NCI-H1092 (cell line): Measurements from ENCODE around the gene SUPT5H.
"Not testable (repeated sequence)": the region's sequence is repeated elsewhere in the genome, so short reads cannot be mapped to it uniquely, and the experiment has no call there.

ENCODE experiments used
- DNase-seq: peaks from one replicate; lab custom pipeline; 2025; lab: John Stamatoyannopoulos, UW

The SUPT5H gene

DNA sequence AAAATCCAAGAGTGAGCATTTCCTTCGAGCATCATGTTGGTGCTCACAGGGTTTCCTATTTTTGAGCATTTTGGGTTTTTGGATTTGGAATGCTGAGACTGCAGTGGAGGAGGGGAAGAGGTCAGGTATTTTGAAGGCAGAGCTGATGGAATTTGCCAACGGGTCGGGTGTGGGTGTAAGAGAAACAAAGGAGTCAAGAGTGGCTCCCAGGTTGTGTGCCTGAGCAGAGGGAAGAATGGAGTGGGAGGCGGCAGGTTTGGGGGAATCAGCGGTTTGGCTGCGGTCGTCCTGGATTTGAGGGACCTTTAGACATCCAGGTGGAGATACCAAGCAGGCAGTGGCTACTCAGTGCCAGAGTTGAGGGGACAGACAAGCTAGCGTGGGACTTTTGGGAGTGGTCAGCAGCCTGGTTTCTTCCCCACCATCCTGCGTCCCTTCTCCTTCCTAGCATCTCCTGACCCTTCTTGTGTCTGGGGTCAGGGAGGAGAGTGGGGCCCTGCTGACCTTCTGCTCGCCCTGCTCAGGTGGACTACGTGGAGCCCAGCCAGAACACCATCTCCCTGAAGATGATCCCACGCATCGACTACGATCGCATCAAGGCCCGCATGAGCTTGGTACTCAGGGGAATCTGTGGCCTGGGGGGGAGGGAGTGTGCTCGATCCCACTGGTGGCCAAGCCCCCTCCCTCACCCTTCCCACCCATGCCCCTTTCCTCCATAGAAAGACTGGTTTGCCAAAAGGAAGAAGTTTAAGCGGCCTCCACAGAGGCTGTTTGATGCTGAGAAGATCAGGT, 20.8 kb downstream of the SUPT5H start:
- no peak for DNase-seq

DNA sequence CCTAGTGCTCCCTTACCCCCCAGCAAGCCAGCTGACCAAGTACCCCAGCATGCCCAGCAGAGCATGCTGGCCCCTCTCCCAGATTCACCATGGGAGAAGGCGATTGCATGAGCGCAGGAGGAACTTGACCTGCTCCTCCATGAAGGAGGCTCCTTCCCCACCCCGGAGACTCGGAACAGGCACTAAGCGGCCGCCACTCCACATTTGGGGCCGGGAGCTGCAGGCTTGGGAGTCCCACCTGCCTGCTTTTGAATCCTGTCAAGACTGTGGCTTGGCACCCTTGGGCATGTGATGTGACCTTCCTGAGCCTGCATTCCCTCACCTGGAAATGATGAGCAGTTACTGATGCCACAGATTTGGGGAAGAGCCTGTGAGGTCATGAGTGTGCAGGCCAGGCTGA, 22.6 kb downstream of the SUPT5H start:
- DNase-seq, result no peak

DNA sequence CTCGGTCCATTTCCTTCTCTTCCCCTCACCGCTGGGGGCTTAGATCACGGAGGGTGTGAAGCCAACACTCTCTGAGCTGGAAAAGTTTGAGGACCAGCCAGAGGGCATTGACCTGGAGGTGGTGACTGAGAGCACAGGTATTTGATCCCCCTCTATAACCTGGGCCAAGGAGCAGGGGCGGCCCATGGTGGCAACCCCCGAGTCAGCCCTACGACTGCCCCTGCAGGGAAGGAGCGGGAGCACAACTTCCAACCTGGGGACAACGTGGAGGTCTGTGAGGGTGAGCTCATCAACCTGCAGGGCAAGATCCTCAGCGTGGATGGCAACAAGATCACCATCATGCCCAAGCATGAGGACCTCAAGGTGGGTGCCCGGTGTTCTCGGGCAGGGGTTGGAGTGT, 23.7 kb downstream of the SUPT5H start:
- no peak for DNase-seq

DNA sequence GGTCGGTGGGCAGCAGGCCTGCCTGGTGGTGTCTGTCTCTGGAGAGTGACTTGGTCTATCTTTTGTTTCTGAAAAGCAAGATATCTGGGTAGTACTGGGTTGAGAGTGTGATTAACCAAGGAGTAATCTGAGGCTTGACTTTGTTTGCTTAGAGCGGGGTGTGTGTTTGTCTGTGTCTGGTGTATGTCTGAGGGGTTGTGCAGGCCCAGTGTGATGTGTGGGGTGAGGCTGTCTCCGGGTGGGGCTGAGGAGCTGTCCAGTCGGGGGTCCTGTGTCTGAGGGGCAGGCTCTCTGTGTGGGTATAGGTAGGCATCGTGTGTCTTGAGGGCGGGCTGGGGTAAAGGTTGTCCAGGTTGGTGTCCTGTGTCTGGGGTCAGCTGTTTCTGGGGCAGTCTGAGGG, 24.2 kb downstream of the SUPT5H start:
- no peak for DNase-seq

DNA sequence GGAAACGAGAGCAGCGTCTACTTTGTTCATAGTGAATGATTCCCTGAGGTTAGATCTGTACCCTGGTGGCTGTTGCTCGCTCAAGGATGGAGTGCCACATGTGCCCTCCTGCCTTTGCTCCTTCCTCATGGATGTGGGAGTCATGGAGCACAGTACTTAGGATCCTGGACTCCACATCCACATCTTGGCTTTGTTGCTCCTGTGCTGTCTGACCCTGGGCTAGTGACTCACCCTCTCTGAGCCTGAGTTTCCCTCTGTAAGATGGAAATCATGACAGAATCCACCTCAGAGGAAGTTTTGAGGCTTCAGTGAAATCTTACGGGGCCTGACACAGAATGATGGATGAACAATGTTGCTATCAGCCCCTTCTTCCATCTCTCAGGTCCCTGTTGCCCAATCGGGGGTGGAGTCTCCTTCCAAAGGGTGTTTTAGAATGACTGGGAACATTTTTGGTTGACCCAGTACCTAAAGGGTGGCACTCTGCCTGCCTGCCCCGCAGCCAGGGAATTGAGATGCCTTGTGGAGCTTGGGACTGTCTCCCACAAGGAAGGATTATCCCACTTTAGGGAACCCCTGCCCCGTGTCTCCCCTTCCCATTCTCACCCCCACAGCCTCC, 25.4 kb downstream of the SUPT5H start:
- no peak for DNase-seq

DNA sequence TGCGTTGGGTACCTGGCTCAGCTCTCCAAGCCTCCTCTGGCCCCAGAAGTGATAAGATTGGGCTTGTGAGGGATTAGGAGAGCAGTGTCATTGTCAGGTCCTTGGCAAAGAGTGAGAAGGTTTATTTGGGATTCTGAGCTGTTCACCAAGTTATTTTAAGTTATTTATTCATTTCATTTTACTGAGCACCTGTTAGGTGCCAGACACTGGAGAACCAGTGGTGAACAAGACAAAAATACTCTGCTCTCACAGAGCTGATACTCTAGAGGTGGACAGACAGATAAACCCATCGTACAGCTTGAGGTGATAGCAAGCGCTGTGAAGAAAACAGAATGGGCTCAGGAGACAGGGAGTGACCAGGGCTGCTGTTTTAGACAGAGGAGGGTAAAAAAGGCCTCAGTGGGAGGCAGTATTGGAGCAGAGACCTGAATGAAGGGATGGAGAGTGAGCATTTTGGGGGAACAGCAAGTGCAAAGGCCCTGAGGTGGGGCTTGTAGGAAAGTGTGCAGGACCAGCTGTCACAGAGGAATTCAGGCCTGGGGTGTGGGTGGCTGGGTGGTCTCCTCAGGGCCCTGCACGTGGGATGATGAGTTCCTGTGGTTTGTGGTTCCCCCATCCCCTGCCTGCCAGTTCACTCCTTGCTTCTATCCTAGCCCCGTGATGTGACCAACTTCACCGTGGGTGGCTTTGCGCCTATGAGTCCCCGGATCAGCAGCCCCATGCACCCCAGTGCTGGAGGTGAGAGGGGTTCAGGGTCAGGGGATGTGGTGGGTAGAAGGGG, 26.6 kb downstream of the SUPT5H start:
- DNase-seq, result no peak

DNA sequence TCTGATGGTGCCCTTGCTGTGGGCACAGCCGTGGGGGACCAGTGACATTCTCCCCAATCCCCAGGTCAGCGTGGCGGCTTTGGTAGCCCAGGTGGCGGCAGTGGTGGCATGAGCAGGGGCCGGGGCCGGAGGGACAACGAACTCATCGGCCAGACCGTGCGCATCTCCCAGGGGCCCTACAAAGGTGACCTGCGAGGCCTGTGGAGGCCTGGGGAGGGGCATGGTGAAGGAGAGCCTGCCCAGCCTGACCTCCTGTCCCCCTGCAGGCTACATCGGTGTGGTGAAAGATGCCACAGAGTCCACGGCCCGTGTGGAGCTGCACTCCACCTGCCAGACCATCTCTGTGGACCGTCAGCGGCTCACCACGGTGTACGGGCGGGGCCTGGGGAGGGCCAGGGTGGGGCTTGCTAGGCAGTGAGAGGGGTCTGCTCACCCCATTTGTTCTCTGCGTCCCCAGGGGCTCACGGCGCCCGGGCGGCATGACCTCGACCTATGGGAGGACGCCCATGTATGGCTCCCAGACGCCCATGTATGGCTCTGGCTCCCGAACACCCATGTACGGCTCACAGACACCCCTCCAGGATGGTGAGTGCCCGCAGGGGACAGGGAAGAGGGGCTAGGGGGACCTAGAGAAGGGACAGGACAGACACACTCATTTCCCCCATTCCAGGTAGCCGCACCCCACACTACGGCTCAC, 27.5 kb downstream of the SUPT5H start:
- DNase-seq, result no peak

DNA sequence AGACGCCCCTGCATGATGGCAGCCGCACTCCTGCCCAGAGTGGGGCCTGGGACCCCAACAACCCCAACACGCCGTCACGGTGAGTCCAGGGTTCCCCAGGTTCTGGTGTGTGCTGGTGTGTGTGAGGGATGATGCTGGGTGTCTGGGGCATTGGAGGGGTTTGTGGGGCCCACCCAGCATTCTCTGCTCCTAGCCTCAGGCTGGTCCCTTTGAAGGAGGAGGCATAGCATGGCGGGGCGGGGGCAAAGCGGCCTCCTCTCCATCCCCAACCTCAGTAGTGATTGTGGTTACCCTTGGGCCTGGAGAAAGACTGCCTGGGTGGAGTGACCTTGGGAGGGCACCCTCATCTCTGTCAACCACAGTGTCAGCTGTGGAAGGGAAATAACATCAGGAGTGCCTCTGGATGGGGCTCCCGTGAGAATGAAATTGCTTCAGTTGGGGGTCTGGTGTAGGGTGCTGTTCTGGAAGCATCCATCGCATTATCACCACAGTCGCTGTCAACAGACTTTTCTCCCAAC, 28.1 kb downstream of the SUPT5H start:
- no peak for DNase-seq

DNA sequence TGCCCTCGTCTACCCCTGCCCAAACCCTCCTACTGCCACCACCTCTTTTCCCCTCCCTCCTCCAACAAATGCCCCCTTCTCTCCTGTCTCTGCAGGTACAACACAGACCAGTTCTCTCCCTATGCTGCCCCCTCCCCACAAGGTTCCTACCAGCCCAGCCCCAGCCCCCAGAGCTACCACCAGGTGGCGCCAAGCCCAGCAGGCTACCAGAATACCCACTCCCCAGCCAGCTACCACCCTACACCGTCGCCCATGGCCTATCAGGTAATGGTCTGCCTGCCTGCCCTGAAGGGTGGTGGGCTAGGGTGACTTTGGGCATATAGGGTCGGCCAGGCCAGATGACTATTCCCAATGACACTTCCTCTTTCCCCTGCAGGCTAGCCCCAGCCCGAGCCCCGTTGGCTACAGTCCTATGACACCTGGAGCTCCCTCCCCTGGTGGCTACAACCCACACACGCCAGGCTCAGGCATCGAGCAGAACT, 28.8 kb downstream of the SUPT5H start:
- no peak for DNase-seq

DNA sequence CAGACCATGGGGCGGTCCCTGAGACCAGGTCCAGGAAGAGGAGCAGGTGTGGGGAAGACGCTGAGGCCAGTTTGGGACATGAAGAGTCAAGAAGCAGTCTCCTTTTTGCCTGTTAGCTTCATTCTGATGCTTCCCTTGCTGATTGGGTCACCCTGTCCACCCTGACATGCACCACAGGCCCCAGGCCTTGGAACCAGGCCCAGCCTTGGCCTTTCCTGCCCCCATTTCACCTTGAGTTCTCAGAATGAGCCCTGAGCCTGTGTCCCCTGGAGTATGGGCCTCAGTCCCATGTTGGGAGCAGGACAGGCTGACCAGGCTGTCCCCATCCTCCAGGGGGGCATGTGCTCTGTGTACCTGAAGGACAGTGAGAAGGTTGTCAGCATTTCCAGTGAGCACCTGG, 30.4 kb downstream of the SUPT5H start:
- no peak for DNase-seq

DNA sequence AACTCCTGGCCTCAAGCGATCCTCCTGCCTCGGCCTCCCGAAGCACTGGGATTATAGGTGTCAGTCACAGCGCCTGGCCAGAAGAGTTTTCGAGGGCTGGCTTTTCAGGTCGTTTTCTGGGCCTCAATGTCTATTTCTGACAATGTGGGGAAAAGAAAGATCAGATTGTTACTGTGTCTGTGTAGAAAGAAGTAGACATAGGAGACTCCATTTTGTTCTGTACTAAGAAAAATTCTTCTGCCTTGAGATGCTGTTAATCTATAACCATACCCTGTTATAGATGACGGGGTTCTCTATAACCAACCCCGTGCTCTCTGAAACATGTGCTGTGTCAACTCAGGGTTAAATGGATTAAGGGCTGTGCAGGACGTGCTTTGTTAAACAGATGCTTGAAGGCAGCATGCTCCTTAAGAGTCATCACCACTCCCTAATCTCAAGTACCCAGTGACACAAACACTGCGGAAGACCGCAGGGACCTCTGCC, 34.0 kb downstream of the SUPT5H start:
- not testable (repeated sequence) for DNase-seq

DNA sequence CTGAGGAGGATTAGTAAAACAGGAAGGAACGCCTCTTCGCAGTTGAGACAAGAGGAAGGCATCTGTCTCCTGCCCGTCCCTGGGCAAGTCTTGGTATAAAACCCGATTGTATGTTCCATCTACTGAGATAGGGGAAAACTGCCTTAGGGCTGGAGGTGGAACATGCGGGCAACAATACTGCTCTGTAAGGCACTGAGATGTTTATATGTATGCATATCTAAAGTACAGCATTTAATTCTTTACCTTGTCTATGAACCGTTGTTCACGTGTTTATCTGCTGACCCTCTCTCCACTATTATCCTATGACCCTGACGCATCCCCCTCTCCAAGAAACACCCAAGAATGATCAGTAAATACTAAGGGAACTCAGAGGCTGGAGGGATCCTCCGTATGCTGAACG, 34.5 kb downstream of the SUPT5H start:
- DNase-seq, result no peak

DNA sequence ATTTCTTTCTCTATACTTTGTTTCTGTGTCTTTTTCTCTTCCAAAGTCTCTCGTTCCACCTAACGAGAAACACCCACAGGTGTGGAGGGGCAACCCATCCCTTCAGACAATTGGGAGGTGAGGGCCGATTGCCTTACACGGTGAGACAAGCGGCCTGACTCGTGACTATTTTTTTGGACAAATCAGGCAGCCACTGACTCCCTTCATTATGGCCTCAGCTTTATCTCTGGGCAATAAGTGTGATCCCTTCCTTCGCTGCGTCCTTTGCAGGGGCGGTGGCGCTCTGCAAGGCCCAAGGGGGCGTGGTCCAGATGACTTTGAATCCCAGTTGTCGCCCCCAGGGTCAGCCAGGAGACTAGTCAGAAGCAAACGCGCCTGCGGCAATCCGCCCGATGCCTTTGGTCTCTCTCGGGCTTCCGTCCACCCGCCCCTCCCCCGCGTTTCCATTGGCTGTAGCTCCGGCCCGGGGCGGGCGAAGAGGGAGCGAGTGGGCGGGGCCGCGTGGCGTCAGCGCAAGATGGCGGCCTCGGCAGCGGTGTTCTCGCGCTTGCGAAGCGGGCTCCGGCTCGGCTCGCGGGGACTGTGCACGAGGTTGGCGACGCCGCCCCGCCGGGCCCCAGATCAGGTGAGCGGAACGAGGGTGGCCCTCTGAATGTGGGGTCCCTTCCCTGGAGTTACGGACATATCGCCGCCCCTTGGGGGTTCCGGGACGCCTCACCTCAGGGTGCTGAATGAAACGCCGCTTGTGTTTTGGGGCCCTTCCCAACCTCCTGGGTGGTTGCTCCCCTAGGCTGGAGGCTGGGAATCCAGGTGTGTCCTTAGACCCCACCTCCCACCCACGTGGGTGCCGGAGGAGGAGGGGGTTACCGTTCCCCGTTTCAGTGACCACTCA, 35.2 kb downstream of the SUPT5H start, which contains the start of gene TIMM50:
TIMM50 (plus strand) TSS at position 502 of the 892 bp plus-strand sequence; CDS start at position 518, 16 bp downstream.
- peak; percentile 88 for DNase-seq

DNA sequence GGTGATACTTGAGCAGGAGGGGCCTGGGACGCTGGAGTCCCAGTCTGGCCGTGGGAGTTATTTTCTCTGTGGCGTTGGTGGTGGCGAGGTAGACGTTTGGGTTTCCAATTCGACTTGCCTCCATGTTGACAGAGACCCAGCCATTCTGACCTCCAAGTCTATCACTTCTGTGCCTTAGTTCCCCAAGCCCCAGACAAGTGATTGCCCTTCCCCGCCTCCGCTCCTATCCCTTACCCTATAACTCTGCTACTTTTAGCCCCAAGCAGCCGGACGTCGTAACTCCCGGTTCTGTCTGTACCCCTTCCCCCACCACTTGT, 35.8 kb downstream of the SUPT5H start:
- no peak for DNase-seq

DNA sequence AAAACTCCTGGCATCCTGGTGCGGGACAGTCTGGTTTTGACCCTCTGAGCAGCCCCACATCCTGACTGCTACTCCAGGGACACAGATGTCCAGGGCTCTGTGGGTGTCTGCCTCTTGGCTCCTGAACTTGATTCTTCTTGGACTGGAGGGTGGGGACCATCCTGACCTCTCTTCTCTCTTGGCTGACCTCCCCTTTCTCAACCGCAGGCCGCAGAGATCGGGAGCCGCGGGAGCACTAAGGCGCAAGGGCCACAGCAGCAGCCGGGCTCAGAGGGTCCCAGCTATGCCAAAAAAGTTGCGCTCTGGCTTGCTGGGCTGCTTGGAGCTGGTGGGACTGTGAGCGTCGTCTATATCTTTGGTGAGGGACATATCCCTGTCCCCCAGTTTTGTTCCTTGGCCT, 36.3 kb downstream of the SUPT5H start:
- no peak for DNase-seq

DNA sequence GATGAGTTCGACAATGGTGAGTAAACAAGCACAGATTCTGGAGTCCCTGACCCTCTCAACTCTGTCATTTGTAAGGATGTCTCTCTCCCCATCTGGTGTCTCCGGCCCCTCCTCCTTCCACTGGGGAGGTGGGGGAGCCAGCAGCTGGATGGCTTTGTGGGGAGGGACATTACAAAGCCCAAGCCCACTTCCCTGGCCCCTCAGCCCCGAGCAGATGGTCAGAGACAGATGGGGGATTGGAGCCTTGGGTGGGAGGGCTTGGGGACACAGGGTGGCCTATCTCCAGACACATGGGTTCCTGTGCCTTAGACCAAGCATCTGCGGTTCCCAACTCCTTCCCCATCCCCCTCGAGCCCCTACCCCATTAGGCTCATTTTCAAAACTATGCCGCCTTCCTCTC, 37.8 kb downstream of the SUPT5H start:
- no peak for DNase-seq

DNA sequence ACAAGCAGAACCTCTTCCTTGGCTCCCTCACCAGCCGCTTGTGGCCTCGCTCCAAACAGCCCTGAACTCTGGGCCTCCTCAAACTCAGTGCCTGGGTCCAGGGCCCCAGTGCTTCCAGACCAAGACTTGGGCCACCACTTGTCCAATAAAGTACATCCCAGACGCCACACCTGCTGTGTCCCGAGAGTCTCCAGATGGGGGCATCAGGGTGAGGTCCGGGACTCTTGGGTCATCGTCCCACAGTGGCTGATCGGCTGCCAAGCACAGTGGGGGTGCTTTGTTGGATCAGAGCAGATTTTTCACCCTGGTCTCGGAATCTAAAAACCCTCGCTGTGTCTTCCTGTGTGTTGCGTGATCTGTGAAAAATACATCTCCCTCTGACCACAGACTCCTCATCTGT, 44.4 kb downstream of the SUPT5H start:
- DNase-seq, result no peak

DNA sequence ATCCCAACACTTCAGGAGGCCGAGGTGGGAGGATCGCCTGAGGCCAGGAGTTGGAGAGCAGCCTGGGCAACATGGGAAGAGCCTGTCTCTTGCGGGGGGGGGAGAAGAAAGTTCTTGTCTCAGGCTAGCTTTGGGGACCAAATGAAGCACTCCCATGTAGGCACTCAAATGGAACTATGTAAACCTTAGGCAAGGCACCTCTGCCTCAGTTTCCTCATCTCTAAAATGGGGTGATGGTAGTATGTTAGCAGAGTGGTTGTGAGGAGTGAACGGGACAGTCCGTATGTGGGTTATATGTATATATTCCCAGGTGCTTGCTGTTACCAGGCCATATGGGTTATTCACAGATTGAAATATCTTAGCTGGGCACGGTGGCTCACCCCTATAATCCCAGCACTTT, 46.8 kb downstream of the SUPT5H start:
- DNase-seq, result no peak

DNA sequence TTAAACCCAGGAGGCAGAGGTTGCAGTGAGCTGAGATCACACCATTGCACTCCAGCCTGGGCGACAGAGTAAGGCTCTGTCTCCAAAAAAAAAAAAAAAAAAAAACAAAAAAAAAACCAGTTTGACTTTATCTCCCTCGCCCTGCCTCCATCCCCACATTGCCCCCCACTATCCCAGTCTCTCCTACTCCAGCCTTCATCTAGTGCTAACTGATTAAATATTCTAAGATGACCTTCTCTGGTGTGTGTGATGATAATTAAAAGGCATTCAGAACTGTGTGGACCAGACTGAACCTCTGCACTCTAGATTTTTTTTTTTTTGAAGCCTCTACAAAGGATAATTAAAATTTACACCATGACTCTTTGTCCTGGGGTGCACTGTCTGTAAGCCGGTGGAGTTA, 47.4 kb downstream of the SUPT5H start:
- DNase-seq, result no peak

DNA sequence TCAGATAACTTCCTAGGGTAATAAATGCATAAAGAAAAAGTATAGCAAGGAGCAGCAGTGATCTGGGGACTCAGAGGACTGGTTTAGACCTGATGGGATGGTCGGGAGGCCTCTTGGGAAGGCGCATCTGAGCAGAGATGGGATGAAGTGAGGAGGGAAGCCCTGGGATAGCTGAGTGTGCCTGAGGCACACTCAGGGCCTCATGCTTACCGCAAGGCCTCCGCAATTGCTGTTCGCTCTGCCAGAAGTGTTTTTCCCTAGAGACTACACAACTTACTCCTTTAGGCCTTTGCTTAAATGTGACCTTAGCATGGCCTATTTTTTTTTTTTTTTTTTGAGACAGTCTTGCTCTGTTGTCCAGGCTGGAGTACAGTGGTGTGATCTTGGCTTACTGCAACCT, 49.3 kb downstream of the SUPT5H start:
- no peak for DNase-seq

DNA sequence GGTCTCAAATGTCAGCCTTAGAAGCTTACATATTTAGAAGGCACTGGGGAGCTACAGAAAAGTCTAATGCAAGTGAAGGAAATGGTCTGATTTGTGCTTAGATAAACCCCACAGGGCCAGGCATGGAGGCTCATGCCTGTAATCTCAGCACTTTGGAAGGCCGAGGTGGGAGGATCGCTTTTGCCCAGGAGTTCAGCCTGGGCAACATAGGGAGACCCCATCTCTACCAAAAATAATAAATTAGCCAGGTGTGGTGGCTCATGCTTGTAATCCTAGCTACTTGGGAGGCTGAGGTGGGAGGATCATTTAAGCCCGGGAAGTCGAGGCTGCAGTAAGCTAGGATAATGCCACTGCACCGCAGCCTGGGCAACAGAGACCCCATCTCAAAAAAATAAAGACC, 50.7 kb downstream of the SUPT5H start:
- DNase-seq, result no peak
